ENCODE results near the gene ARHGAP35.

The ARHGAP35 gene

GRCh38 chr19:46896076-46896794 is 35.4 kb downstream of the ARHGAP35 start:
- TF ChIP-seq ZNF274 (IDR thresholded peaks at IDR 0.05; ENCODE audit: low read depth, low read length) = no peak

DNA sequence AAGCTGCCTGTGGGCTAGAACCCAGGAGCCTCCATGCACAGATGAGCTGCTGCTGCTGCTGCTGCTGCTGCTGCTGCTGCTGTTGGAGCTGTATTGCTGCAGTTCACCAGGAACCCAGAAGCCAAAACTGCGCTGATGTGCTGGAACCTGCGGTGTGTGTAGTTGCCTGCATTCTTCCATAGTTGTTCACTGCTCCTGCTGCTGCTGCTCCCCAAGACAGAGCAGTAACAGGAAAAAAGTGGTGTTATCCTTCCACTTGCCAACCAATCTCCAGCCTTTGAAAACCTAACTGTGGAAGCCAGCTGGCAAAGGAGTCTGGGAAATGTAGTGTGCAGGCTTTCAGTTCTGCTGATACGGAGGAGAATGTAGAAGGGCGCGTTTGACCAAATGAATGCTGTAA is 37.9 kb downstream of the ARHGAP35 start:
- H3K4me3 ChIP-seq (ENCODE audit: low read length) = no peak overlapping the region
- no peak for TF ChIP-seq ZNF274 (IDR thresholded peaks at IDR 0.05; ENCODE audit: low read depth, low read length)

More at GRCh38 chr19:46896076-46896794, 35.4 kb downstream of the ARHGAP35 start:
- no peak overlapping the region for H3K4me3 ChIP-seq (ENCODE audit: low read length)

GRCh38 chr19:46900341-46900740 is 39.5 kb downstream of the ARHGAP35 start:
- TF ChIP-seq ZNF274 (IDR thresholded peaks at IDR 0.05; ENCODE audit: low read depth, low read length) = no peak
- no peak overlapping the region for H3K4me3 ChIP-seq (ENCODE audit: low read length)

- H3K4me3 ChIP-seq (ENCODE audit: low read length) = no peak overlapping the region
- no peak for TF ChIP-seq ZNF274 (IDR thresholded peaks at IDR 0.05; ENCODE audit: low read depth, low read length)
These were observed 41.1 kb downstream of the ARHGAP35 start for GRCh38 chr19:46901701-46902401.

GRCh38 chr19:46902402-46902766 is 41.6 kb downstream of the ARHGAP35 start:
- H3K4me3 ChIP-seq (ENCODE audit: low read length) = no peak overlapping the region
- TF ChIP-seq ZNF274 (IDR thresholded peaks at IDR 0.05; ENCODE audit: low read depth, low read length) = no peak

DNA sequence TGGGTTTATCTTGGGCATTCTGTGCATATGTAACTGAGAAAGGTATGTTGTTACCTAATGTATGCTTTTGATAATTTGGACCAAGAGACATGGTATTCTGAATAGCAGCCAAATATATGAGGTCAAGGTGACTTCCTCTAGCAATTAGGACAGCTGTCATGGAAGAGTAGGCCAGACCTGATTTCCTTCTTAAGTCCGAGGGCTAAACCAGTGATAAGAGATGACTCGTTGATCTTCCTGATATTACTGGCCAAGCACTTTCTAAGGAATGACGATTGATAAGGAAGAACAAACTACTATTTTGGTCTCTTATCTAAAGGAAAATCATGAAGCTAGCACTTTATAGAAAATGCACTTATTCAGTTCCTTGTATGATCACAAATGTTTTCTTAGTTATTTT is 42.7 kb downstream of the ARHGAP35 start:
- no peak overlapping the region for H3K4me3 ChIP-seq (ENCODE audit: low read length)
- TF ChIP-seq ZNF274 (IDR thresholded peaks at IDR 0.05; ENCODE audit: low read depth, low read length) = no peak

DNA sequence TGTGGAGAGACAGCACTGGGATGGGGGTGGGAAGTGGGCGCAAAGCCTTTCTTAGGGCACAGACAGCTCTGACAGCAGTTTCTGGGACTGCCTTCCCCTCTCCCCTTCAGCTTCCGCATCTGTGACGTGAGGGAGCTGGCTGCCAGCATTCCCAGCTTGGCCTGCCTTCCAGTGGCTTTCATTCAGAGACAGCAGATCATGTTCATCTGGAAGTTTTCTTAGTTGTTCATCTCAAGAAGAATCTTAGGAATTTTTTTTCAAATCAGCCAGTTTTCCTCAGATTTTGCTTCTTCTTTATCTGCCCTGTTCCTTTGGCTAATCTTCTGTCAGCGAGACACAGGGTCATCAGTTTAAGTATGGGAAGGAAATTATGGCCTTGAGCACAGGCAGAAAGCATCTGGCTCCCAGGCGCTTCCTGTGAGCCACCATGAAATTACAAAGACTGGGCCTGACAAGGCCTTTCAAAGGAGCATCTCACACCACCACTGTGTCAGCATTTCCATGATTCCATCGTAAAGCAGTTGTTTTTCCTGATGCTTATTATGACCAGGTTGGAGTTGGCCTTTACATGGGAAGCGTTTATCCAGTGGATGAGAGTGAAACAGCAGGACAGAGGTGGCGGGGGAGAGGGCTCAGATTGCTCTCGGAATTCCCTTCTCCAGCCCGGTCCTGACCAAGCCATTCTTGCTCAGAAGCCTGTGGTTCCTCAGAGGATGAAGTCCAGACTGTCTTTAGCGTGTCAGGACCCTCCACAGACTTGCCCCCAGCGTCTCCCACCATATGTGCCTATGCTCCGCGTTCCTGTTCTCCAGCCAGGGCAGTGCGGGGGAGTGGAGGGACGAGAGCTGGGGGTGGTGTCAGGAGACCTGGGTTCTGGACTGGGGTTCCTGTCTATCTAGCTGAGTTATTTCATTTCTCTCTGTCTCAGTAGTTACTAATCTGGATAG is 43.6 kb downstream of the ARHGAP35 start:
- TF ChIP-seq ZNF274 (IDR thresholded peaks at IDR 0.05; ENCODE audit: low read depth, low read length) = no peak
- H3K4me3 ChIP-seq (ENCODE audit: low read length) = no peak overlapping the region

DNA sequence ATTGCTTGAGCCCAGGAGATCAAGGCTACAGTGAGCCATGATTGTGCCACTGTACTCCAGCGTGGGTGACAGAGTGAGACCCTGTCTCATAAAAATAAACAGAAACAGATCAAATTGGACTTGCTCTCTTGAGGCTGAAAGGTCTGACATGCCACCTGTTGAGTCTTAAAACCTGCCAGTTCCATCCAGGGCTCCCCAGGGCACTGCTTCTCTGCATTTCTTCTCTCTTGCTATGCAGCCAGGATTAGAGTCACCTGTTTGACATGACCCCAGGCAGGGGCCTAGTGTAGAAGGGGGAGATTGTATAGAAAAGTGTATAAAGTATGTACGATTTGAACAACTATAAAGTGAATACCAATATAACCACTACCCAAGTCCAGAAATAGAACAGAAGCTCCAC is 45.4 kb downstream of the ARHGAP35 start:
- no peak overlapping the region for H3K4me3 ChIP-seq (ENCODE audit: low read length)
- TF ChIP-seq ZNF274 (IDR thresholded peaks at IDR 0.05; ENCODE audit: low read depth, low read length) = no peak

- no peak for TF ChIP-seq ZNF274 (IDR thresholded peaks at IDR 0.05; ENCODE audit: low read depth, low read length)
- no peak overlapping the region for H3K4me3 ChIP-seq (ENCODE audit: low read length)
These were observed 47.1 kb downstream of the ARHGAP35 start for GRCh38 chr19:46907880-46908279.

GRCh38 chr19:46909356-46909755 is 48.6 kb downstream of the ARHGAP35 start:
- TF ChIP-seq ZNF274 (IDR thresholded peaks at IDR 0.05; ENCODE audit: low read depth, low read length) = no peak
- no peak overlapping the region for H3K4me3 ChIP-seq (ENCODE audit: low read length)
